Mucosa of gallbladder (tissue), 1 donor: ENCODE results near the gene HEPHL1. TPM values are rescaled to one million over a fixed set of nuclear protein-coding genes. Genes with fewer than 3 reads are reported as not detected.
A peak's percentile ranks its signal among the peaks of the same experiment; 100 is the strongest.

ENCODE experiments used
- DNase-seq: peaks from one replicate; pipeline ENCODE4 v3.0.0-alpha.2; 2020; ENCODE audit warnings: low spot score
- total RNA-seq: library from RNA; stranded (reverse); gene quantifications from one replicate; pipeline ENCODE4 v1.2.1, GENCODE V29; 2021
- donor health status: DM: no; HTN: no; CAD: no.

HEPHL1 gene
- total RNA-seq, 1 donor from 2014 or later, result not detected

GRCh38 chr11:94130298-94131046 is 109.3 kb downstream of the HEPHL1 start:
- DNase-seq, result no peak

GRCh38 chr11:94131047-94131717 is 110.0 kb downstream of the HEPHL1 start:
- DNase-seq, result no peak

DNA sequence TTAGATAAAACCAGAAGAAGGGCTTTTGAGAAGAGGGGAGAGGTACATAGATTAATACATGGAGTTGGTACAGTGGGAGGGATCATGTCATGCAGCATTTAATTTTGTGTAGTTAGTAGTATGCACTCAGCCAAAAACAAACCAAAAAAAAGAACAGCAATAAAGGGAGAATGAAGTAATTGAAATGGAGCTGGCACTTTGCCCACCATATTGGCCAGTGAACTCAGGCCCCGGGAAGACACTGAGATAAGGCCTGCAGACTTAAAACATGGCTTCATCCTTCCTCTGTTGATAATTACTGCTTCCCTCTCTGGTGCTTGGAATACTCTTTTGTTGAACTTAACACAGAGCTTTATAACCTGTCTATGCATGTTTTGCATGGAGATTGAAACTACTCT is 110.6 kb downstream of the HEPHL1 start:
- no peak for DNase-seq

- no peak for DNase-seq
These were observed 111.0 kb downstream of the HEPHL1 start for GRCh38 chr11:94132152-94132558.

DNA sequence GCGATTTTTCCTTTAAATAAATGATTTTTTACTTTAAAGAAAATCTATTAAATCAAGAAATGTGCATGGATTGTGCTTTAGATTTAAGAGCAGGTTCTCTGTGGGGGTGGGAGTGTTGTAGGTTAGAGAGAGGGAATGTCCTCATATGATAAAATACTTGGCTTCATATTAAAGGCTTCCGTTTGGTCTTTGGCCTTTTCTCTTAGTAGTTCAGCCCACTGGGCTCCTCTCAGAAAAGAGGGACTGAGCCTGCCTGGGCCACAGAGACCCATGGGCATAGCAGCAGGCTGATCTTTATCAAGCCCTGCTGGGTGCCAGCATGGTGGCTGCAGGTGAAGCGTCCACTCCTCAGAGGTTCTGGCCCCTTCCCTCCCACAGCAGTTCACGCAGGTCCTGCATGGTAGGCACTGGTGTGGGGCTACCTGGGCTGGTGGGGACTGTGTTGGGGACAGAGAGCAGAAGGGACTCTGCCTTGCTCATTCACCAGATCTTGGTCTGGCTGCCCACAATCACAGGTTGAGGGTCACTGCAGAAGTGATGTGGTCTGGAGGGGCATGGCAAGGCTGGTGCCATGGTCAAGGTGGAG is 111.8 kb downstream of the HEPHL1 start:
- DNase-seq, result no peak

DNA sequence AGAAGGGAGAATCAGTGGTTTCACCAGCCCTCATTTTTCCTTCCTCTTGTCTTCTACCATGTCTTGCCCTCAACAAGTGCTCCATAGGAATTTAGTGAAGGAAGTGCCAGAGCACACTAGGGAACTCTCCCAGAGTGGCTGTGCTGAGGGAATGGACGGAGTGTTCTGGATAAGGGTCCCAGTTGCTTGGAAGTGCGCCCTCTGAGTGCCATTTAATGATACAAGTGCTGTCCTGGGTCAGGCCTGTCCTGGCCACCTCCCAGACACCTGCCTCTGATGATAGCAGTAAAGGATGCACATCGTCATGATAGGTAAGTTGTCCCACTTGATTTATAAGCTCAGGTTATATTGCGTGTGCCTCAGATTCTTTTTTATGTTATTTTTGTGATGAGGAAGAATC is 112.6 kb downstream of the HEPHL1 start:
- no peak for DNase-seq

GRCh38 chr11:94134651-94135512 is 113.7 kb downstream of the HEPHL1 start:
- peak; percentile 48 for DNase-seq

DNA sequence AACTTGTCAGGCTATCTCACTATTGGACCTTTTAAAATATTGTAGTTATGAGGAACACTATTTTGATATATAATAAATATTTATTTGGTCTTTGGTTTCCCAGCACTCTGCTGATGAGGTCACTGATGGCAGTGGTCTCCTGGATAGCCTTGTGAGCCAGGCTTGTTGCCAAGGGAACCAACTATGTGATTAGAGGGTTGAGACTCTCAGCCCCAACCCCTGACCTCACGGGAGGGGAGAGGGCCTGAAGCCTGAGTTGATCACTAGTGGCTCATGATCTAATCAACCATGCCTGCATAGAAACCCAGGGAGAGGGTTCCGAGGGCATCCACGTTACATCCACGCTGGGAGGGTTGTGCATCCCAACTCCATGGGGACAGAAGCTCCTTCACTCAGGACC is 118.3 kb downstream of the HEPHL1 start:
- no peak for DNase-seq

DNA sequence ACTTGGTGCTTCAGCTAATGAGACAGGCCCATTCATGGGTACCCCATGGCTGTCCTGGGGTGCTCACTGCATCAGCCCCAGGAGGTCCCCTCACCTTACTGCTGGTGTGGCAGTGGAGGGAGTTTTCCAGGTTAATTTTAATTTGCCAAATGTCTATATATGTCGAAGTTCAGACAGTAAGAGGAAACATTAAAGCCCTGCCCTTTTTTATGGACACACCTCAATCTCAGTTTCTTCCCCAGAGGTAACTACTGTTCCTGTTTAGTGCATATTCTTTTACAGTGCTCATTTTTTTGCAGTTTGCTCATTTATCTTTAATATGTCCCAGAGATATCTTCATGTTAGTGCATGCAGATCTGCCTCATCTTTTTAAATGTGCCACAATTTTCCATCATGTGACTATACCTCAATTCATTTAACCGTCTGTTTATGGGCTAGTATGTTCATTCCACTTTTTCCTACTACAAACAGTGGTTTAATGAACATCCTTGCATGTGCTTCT is 119.1 kb downstream of the HEPHL1 start:
- no peak for DNase-seq

GRCh38 chr11:94141511-94142307 is 120.6 kb downstream of the HEPHL1 start:
- DNase-seq, result no peak

DNA sequence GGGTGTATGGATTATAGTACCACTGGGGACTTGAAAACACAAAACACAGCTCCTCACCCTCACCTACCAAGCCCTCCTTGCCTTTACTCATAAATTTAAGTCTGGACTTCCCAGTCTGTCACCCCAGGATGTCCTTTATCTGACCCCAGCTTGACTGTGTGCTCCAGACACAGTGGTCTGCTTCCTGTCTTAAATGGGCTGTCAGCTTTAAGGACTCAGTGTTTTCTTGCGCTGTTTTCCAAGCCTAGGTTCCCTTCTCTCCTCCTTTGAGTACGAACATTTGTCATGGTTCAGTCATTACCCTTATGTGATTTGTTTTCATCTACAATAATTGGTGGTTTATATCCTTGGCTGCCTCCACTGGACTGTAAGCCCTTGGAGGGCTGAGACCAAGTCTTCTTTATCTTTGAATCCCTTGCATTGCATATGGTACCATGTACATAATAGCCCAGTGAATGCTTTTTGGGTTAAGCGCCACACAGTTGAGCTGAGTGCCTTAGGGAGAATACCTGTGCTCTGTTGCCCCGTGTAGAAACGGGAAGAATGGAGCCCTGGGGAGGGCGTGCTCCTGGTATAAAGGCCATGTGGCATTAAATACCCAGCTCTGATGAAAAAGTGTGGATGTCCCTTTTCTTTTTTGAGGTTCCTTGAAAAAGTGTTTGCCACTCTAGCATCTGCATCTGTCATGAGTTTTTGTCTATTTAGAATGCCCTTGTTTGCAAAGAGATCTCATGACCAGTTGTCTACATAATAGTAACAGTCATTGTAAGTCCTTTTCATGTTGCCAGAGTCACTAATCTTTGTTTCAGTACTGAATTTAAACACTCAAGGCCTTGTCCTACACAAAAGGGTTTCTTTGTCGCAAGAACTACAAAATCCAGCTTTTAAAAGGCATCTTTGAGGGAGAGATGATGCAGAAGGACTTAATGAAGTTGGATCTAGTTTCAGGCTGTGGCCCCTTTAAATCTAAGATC is 121.4 kb downstream of the HEPHL1 start:
- DNase-seq, result no peak

- no peak for DNase-seq
These were observed 123.1 kb downstream of the HEPHL1 start for GRCh38 chr11:94144216-94144615.

DNA sequence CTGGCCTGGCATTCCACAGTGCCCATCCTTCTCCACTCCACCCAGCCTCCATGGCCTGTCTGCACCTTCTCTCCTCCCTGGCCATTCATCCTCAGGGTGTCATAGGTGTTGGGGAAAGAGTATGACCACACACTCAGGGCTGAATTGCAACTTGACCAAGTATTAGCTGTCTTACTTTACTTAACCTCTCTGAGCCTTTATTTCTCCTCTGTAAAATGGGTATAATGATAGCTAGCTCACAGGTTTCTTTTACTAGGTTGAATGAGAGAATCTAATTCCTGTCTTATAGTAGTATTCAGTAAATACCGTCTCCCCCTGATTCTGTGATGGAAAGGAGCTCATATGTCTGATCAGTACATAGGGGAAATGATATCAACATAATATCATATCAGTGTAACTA is 123.5 kb downstream of the HEPHL1 start:
- no peak for DNase-seq

DNA sequence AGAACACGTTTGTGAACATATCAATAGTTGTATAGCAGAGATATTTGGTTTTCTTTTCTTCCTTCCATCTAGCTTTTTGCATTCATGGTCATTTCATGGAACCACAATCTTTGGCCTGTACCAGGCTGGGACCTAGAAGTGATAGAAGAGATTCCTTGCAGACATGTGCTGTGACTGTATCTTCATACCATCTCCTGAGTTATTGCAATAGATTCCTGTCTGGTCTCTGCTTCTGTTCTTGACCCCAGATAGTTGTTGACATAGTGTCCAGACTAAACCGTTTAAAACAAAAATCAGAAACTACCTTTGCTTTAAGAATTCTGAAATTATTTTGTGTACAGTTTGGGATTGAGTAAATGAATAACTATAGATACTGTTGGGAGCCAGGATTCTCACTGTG is 124.3 kb downstream of the HEPHL1 start:
- no peak for DNase-seq

DNA sequence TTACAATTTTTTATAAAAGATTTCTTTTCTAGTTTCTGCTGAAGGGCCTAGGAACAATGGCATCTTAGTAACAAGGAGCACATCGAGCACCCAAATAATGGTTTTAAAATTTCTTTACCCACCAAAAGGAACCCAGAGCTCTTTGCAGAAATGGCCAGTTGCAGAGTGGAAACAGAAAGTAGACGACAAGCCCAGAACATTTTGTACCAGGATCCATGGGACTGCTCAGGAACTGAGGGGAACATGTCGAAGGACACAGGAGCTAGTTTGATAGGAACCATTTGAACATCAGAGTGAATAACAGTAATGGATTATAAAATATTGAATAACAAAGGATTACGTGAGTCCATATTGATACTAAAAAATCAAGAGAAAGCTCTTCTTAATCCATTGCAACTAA is 124.8 kb downstream of the HEPHL1 start:
- DNase-seq, result no peak

- no peak for DNase-seq
These were observed 126.3 kb downstream of the HEPHL1 start for GRCh38 chr11:94147433-94147845.

DNA sequence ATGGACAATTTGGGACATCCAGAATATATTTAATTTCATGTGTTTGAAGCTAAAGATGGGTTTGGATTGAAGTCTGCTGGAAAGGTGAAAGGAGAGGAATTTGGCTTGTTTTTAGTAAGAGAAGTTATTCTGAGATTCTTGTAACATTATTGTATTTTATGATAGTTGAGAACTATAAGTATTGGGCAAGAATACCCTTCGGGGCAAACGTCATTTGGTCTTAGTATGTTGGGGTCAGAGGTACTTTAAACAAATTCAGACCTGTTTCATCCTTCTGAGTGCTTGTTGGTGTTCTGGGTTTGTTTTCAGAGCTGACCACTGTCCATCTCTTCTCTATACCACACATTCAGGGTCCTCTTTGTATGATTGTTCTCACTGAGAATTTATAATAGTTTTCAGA is 127.0 kb downstream of the HEPHL1 start:
- DNase-seq, result no peak

DNA sequence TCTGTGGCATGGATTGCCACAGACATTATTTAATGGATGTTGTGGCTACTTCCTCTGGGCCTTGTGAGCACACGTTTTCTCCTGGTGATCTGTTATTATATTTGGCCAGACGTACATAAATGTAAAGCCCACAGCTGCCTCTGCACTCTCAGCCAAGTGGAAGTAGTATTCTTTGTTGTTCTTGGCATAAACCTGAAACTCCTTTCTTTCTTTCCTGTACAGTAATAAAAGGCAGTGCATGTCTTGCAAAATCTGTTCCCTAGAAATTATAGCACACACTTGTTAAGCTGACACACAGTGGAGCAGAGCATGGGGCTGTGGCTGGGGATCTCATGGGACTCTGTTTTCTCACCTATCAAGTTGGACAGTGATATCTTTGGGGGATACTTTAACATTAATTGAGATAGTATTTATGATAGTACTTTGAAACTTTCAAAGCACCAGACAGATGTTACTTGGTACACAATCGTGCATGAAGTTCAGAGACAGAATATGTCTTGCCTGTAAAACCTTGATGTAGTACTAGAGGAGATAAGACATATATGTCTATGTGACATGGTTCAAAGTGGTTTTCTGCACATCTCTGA is 128.4 kb downstream of the HEPHL1 start:
- DNase-seq, result no peak

DNA sequence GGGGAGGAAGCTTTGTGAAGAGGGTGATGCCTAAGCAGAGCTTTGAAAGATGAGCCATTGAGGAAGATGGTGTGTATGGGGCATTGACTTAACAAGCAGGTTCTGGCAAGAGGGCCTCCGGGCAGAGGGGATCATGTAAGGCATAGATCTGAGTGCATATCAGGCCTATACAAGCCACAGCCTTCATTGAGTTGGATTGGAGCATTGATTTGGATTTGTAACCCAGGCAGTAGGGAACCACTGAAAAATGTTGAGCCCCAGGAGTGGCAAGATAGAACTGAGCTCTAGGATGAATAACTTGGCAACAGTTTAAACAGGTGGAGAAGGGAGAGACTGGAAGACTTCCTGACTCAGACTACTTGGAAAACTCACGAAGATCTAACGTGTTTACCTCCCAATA is 128.9 kb downstream of the HEPHL1 start:
- DNase-seq, result no peak
